H1 (cell line): ENCODE results near the gene GALNT2. TPM values are rescaled to one million over a fixed set of nuclear protein-coding genes. Genes with fewer than 3 reads are reported as not detected.

Experiments used
- CTCF ChIA-PET: fragments of 300-600 bp; sonication (Branson Sonifier 250); formaldehyde crosslinking; loops from one replicate; lab custom pipeline; 2021; ENCODE audit not compliant: partially characterized antibody; lab: Charles Lee
- POLR2A ChIA-PET: fragments of 300-600 bp; sonication (Branson Sonifier 250); formaldehyde crosslinking; loops from one replicate; lab custom pipeline; 2021; ENCODE audit warnings: inconsistent platforms; ENCODE audit not compliant: partially characterized antibody; lab: Charles Lee
- DNase-seq, 2 experiments: peaks; one replicate each; pipeline versions ENCODE4 v3.0.0 to v3.0.0-alpha.2; 2010 to 2022; ENCODE audit warnings: low spot score in 2 of 2, low read depth in 1 of 2, mixed read lengths in 1 of 2
- FAIRE-seq: peaks from 2 replicates; lab custom pipeline; 2011; peaks lifted over from hg19 to GRCh38; lab: Jason Lieb, UNC
- H2AFZ ChIP-seq: 2 replicates; pipeline ENCODE4 v1.8.1; 2012; ENCODE audit warnings: low read length, inconsistent platforms
- H2AK5ac ChIP-seq: 2 replicates; pipeline ENCODE4 v1.6.1; 2013; ENCODE audit warnings: low read depth, low read length
- H2BK120ac ChIP-seq: replicated peaks from 2 replicates; pipeline ENCODE3; 2013; ENCODE audit warnings: low read depth, low read length, inconsistent platforms
- H2BK12ac ChIP-seq: 2 replicates; pipeline ENCODE4 v1.6.1; 2013; ENCODE audit warnings: low read depth, low read length
- H2BK15ac ChIP-seq: 2 replicates; pipeline ENCODE4 v1.6.1; 2013; ENCODE audit warnings: low read length
- H2BK20ac ChIP-seq: 2 replicates; pipeline ENCODE4 v1.6.1; 2013; ENCODE audit warnings: low read length
- H2BK5ac ChIP-seq: 2 replicates; pipeline ENCODE4 v1.6.1; 2013; ENCODE audit warnings: low read depth, low read length
- H3K14ac ChIP-seq: 2 replicates; pipeline ENCODE4 v1.6.1; 2013; ENCODE audit warnings: inconsistent platforms; ENCODE audit not compliant: insufficient read length
- H3K18ac ChIP-seq: 2 replicates; pipeline ENCODE4 v1.6.1; 2013; ENCODE audit warnings: low read length; ENCODE audit errors: extremely low read depth
- H3K23ac ChIP-seq: 2 replicates; pipeline ENCODE4 v1.6.1; 2013; ENCODE audit warnings: inconsistent platforms; ENCODE audit not compliant: insufficient read length
- H3K23me2 ChIP-seq: 2 replicates; pipeline ENCODE4 v1.6.1; 2013; ENCODE audit warnings: low read depth, low read length
- H3K27ac ChIP-seq: 2 replicates; pipeline ENCODE4 v1.6.1; 2011; ENCODE audit warnings: low read depth, low read length, inconsistent platforms
- H3K27me3 ChIP-seq, 4 experiments: replicated peaks in 1 of 4; 1 replicate in 1 of 4; 2 replicates in 3 of 4; pipeline versions ENCODE4 v1.6.1 to v1.8.1; 2011 to 2013; ENCODE audit warnings: low read length in 3 of 4, mild to moderate bottlenecking in 3 of 4, inconsistent platforms in 2 of 4, mixed read lengths in 2 of 4, moderate library complexity in 1 of 4; ENCODE audit not compliant: control insufficient read depth in 3 of 4, insufficient read depth in 3 of 4; ENCODE audit errors: extremely low read depth in 1 of 4
- H3K36me3 ChIP-seq, 4 experiments: 2 replicates each; pipeline versions ENCODE4 v1.6.1 to v1.8.1; 2011 to 2013; ENCODE audit warnings: mild to moderate bottlenecking in 4 of 4, low read length in 3 of 4, moderate library complexity in 2 of 4, control low read depth in 1 of 4, inconsistent platforms in 1 of 4; ENCODE audit not compliant: insufficient read depth in 4 of 4, control insufficient read depth in 2 of 4
- H3K4ac ChIP-seq: replicated peaks from 2 replicates; pipeline ENCODE3; 2013; ENCODE audit warnings: low read length, low read depth, mixed read lengths, inconsistent platforms; ENCODE audit not compliant: insufficient read length
- H3K4me1 ChIP-seq, 4 experiments: replicated peaks in 1 of 4; 1 replicate in 1 of 4; 2 replicates in 3 of 4; pipeline versions ENCODE4 v1.6.1 to v1.8.1; 2011 to 2013; ENCODE audit warnings: low read length in 3 of 4, inconsistent platforms in 2 of 4, mixed read lengths in 1 of 4; ENCODE audit not compliant: insufficient read depth in 4 of 4, control insufficient read depth in 3 of 4
- H3K4me2 ChIP-seq, 2 experiments: 2 replicates each; pipeline versions ENCODE4 v1.6.1 to v1.8.1; 2011 to 2013; ENCODE audit warnings: low read depth in 2 of 2, low read length in 2 of 2, control low read depth in 1 of 2, inconsistent platforms in 1 of 2, mild to moderate bottlenecking in 1 of 2; ENCODE audit not compliant: insufficient read depth in 1 of 2
- H3K4me3 ChIP-seq, 4 experiments: fragments of 200-600, 300-600 bp in 1 of 4; sonication (generic), shearing (Covaris generic), sonication (Bioruptor Twin) in 1 of 4; 2 replicates each; pipeline versions ENCODE4 v1.5.1 to v1.8.1; 2011 to 2016; ENCODE audit warnings: low read length in 4 of 4, low read depth in 3 of 4, control low read depth in 2 of 4, inconsistent platforms in 2 of 4, mild to moderate bottlenecking in 2 of 4, mixed read lengths in 1 of 4, moderate library complexity in 1 of 4; ENCODE audit not compliant: insufficient read depth in 2 of 4; ENCODE audit errors: extremely low read depth in 1 of 4
- H3K56ac ChIP-seq: replicated peaks from 2 replicates; pipeline ENCODE3; 2013; ENCODE audit warnings: low read depth, mild to moderate bottlenecking, mixed read lengths, low read length, inconsistent platforms; ENCODE audit not compliant: insufficient read length
- H3K79me1 ChIP-seq: 2 replicates; pipeline ENCODE4 v1.6.1; 2013; ENCODE audit warnings: low read depth, low read length, control low read depth
- H3K79me2 ChIP-seq, 2 experiments: 2 replicates each; pipeline versions ENCODE4 v1.6.1 to v1.8.1; 2012 to 2013; ENCODE audit warnings: low read length in 2 of 2, mild to moderate bottlenecking in 2 of 2, inconsistent platforms in 1 of 2; ENCODE audit not compliant: insufficient read depth in 2 of 2, control insufficient read depth in 1 of 2
- H3K9ac ChIP-seq, 4 experiments: replicated peaks in 1 of 4; 1 replicate in 1 of 4; 2 replicates in 3 of 4; pipeline versions ENCODE4 v1.6.1 to v1.8.1; 2011 to 2013; ENCODE audit warnings: low read depth in 3 of 4, low read length in 3 of 4, control low read depth in 2 of 4, mild to moderate bottlenecking in 2 of 4, moderate library complexity in 2 of 4, inconsistent platforms in 1 of 4; ENCODE audit errors: extremely low read depth in 1 of 4
- H3K9me3 ChIP-seq, 2 experiments: 2 replicates each; pipeline versions ENCODE4 v1.6.1 to v1.8.1; 2012 to 2013; ENCODE audit warnings: mild to moderate bottlenecking in 2 of 2, moderate library complexity in 2 of 2, control low read depth in 1 of 2, inconsistent platforms in 1 of 2, low read depth in 1 of 2, low read length in 1 of 2, mixed read lengths in 1 of 2; ENCODE audit not compliant: insufficient read depth in 2 of 2
- H4K20me1 ChIP-seq, 2 experiments: replicated peaks in 1 of 2; 2 replicates each; pipeline versions ENCODE3 to v1.8.1; 2011 to 2013; ENCODE audit warnings: inconsistent platforms in 2 of 2, low read length in 2 of 2, mild to moderate bottlenecking in 1 of 2; ENCODE audit not compliant: insufficient read depth in 2 of 2, control insufficient read depth in 1 of 2
- H4K5ac ChIP-seq: 2 replicates; pipeline ENCODE4 v1.6.1; 2013; ENCODE audit warnings: low read length, low read depth, mixed read lengths, inconsistent platforms; ENCODE audit not compliant: insufficient read length
- H4K8ac ChIP-seq: 2 replicates; pipeline ENCODE4 v1.8.0; 2013; ENCODE audit warnings: mild to moderate bottlenecking, moderate library complexity, low read length, inconsistent platforms; ENCODE audit not compliant: insufficient read depth; ENCODE audit errors: extremely low read depth
- H4K91ac ChIP-seq: replicated peaks from 2 replicates; pipeline ENCODE3; 2013; ENCODE audit warnings: low read length, mixed read lengths, inconsistent platforms; ENCODE audit not compliant: insufficient read length
- CHD2 ChIP-seq: IDR thresholded peaks from 2 replicates; pipeline ENCODE4 v1.6.1; 2012; ENCODE audit warnings: low read length, improper control_type of control experiment
- EGR1 ChIP-seq: IDR thresholded peaks from 2 replicates; pipeline ENCODE4 v1.6.1; 2011; ENCODE audit warnings: low read depth, low read length, borderline replicate concordance
- HDAC2 ChIP-seq, 2 experiments: fragments of 300-600 bp in 1 of 2; sonication (generic) in 1 of 2; IDR thresholded peaks; 2 replicates each; pipeline ENCODE4 v1.6.1; 2011 to 2012; ENCODE audit warnings: low read depth in 2 of 2, low read length in 2 of 2, mild to moderate bottlenecking in 2 of 2, moderate library complexity in 2 of 2, borderline replicate concordance in 1 of 2, inconsistent platforms in 1 of 2
- JUND ChIP-seq: IDR thresholded peaks from 2 replicates; pipeline ENCODE4 v1.6.1; 2011; ENCODE audit warnings: mild to moderate bottlenecking, improper control_type of control experiment, low read length
- RFX5 ChIP-seq: IDR thresholded peaks from 2 replicates; pipeline ENCODE4 v1.6.1; 2011; ENCODE audit warnings: low read depth, low read length, improper control_type of control experiment, borderline replicate concordance
- RXRA ChIP-seq: IDR thresholded peaks from 2 replicates; pipeline ENCODE4 v1.6.1; 2011; ENCODE audit warnings: low read depth, mild to moderate bottlenecking, low read length, moderate library complexity; ENCODE audit not compliant: insufficient read depth
- SIRT6 ChIP-seq: IDR thresholded peaks from one replicate; pipeline ENCODE4 v1.7.1; 2012; ENCODE audit warnings: low read length, inconsistent platforms
- SUZ12 ChIP-seq: fragments of 200-600 bp; sonication (generic); IDR thresholded peaks from 2 replicates; pipeline ENCODE4 v1.6.1; 2012; ENCODE audit warnings: mild to moderate bottlenecking, inconsistent platforms, low read length, moderate library complexity, mixed read lengths
- TAF7 ChIP-seq: optimal IDR thresholded peaks from 2 replicates; pipeline ENCODE3; 2011; ENCODE audit warnings: low read depth, mild to moderate bottlenecking, inconsistent platforms, low read length, moderate library complexity, borderline replicate concordance
- TBP ChIP-seq: IDR thresholded peaks from 2 replicates; pipeline ENCODE4 v1.6.1; 2011; ENCODE audit warnings: low read depth, low read length, improper control_type of control experiment
- TCF12 ChIP-seq: IDR thresholded peaks from 2 replicates; pipeline ENCODE4 v1.6.1; 2011; ENCODE audit warnings: low read depth, mild to moderate bottlenecking, low read length
- ZNF274 ChIP-seq: IDR thresholded peaks from 2 replicates; pipeline ENCODE4 v1.7.0; 2012; ENCODE audit warnings: low read length, borderline replicate concordance; ENCODE audit errors: extremely low read depth
- WGBS, 2 experiments: shearing (Covaris generic) in 1 of 2; methylation state at CpG; one replicate each; pipeline versions ENCODE4 v1.1.6 to v1.1.7; 2013 to 2015; ENCODE audit warnings: low lambda C conversion rate in 2 of 2, mixed read lengths in 2 of 2, inconsistent platforms in 1 of 2, low coverage in 1 of 2, missing lambda C conversion rate in 1 of 2; ENCODE audit not compliant: insufficient replicate concordance in 2 of 2, insufficient coverage in 1 of 2, insufficient read length in 1 of 2; ENCODE audit errors: extremely low coverage in 1 of 2, missing lambda C conversion rate in 1 of 2; 5-methylcytosine and 5-hydroxymethylcytosine counted together
- polyA plus RNA-seq, 7 experiments: library from polyadenylated mRNA; depleted of rRNA in 3 of 7; stranded (reverse) in 5 of 7; unstranded in 2 of 7; fragments of >200 nt in 5 of 7; fragments of 200-250 nt in 2 of 7; gene quantifications; 1 replicate in 5 of 7; 2 replicates in 1 of 7; 4 replicates in 1 of 7; pipeline versions ENCODE4 v1.2.1 to v1.2.3, GENCODE V29; 2011 to 2013; ENCODE audit warnings: missing spikeins in 2 of 7, mixed read lengths in 2 of 7
- total RNA-seq: library from RNA; stranded (reverse); fragmentation: NEBNext Ultra II Directional; extraction: Animal tissue kit (Norgen Biotek cat#: 25700); gene quantifications from 2 replicates; pipeline ENCODE4 v1.2.1, GENCODE V29; 2021
- TF ChIP-seq, protein P1 (sequence below): IDR thresholded peaks from 2 replicates; pipeline ENCODE4 v1.6.1; 2011; ENCODE audit warnings: low read depth, mild to moderate bottlenecking, low read length; ENCODE audit not compliant: insufficient read depth

The GALNT2 gene
- total and polyA plus RNA-seq, 2 of the 8 experiments (the other 6 are each of a cell fraction or from before 2014, with no cell fraction given) = 34.5 to 75.3 TPM

DNA sequence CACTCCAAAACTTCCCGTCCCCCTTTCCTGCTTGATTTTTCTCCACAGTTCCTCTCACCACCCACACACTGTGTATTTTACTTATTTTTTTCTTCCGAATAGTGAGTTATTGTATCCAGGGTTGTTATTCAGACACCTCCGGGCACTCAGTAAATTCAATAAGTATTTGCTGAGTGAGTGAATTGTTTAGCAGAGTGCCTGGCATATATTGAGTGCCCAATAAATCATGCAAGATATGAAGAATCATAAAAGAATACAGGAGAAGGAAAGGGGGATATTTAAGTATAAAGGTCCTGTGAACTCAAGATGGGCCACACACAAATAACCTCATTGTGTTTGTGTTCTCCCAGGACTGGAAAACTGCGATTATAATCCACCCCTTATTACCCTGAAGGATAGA is 139.9 kb downstream of the GALNT2 start:
- peaks cover 6% of the 10 kb centered on the region; the same call in 1 of the 2 replicates for H3K79me1 ChIP-seq
- no peak overlapping the region for H3K18ac ChIP-seq
- no peaks in the 10 kb centered on the region for H3K4me1 ChIP-seq
- H2BK20ac ChIP-seq = no peak overlapping the region
- no peaks in the 10 kb centered on the region; a peak in 1 of 4 replicates for H3K79me2 ChIP-seq
- DNase-seq (no peak), FAIRE-seq (no peak)
- H3K27me3 ChIP-seq = no peaks in the 10 kb centered on the region
- H3K4me3 ChIP-seq = no peak overlapping the region
- H2AK5ac ChIP-seq = no peak overlapping the region
- H4K91ac ChIP-seq = no peak overlapping the region
- H3K36me3 ChIP-seq = peaks cover 2 to 10% (median 4%) of the 10 kb centered on the region in 4 experiments; a peak in 4 of 8 replicates
- H4K8ac ChIP-seq = no peak overlapping the region
- H3K23ac ChIP-seq = no peak overlapping the region
- CTCF ChIA-PET = no interaction called here
- no peaks in the 10 kb centered on the region for H3K23me2 ChIP-seq
- no peak overlapping the region for H3K9ac ChIP-seq
- H2BK12ac ChIP-seq = no peak overlapping the region
- no peak overlapping the region for H2AFZ ChIP-seq
- no peak overlapping the region for H2BK15ac ChIP-seq
- H3K4ac ChIP-seq = no peak overlapping the region
- H3K27ac ChIP-seq = no peak overlapping the region
- WGBS, 2 experiments = 87% methylated on average over 4 of the region's 4 CpGs; no CpG with 5 or more reads in 1 of the 2 experiments
- no peak overlapping the region for H3K14ac ChIP-seq
- no peak overlapping the region for H2BK5ac ChIP-seq
- TF ChIP-seq TCF12 = no peak
- no peak for TF ChIP-seq JUND
- no peak for TF ChIP-seq SIRT6
- TF ChIP-seq, protein P1, sequence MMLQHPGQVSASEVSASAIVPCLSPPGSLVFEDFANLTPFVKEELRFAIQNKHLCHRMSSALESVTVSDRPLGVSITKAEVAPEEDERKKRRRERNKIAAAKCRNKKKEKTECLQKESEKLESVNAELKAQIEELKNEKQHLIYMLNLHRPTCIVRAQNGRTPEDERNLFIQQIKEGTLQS = no peak
- no peak for TF ChIP-seq TAF7
- no peak for TF ChIP-seq ZNF274
- TF ChIP-seq SUZ12 = no peak
- no peak for TF ChIP-seq RXRA
- no peak for TF ChIP-seq RFX5
- TF ChIP-seq CHD2 = no peak
- no peak for TF ChIP-seq EGR1
- no peak for TF ChIP-seq TBP
- TF ChIP-seq HDAC2 (IDR thresholded peaks at IDR 0.05; ENCODE audit: borderline replicate concordance in 1 of 2, low read depth in 2 of 2, low read length in 2 of 2) = no peak
- H3K56ac ChIP-seq = no peak overlapping the region
- POLR2A ChIA-PET = no interaction called here
- no peaks in the 10 kb centered on the region for H3K9me3 ChIP-seq
- H4K20me1 ChIP-seq = peaks cover 0 to 2% of the 10 kb centered on the region in 2 experiments
- H4K5ac ChIP-seq = no peak overlapping the region
- no peak overlapping the region for H2BK120ac ChIP-seq
- no peak overlapping the region for H3K4me2 ChIP-seq
